NCI-H128 (cell line): ENCODE data around the gene KCND3.
"Not testable (repeated sequence)": the region's sequence is repeated elsewhere in the genome, so short reads cannot be mapped to it uniquely, and the experiment has no call there.

Experiments used
- DNase-seq: peaks from one replicate; lab custom pipeline; 2025; ENCODE audit not compliant: unreplicated experiment; lab: John Stamatoyannopoulos, UW

Gene KCND3

DNA sequence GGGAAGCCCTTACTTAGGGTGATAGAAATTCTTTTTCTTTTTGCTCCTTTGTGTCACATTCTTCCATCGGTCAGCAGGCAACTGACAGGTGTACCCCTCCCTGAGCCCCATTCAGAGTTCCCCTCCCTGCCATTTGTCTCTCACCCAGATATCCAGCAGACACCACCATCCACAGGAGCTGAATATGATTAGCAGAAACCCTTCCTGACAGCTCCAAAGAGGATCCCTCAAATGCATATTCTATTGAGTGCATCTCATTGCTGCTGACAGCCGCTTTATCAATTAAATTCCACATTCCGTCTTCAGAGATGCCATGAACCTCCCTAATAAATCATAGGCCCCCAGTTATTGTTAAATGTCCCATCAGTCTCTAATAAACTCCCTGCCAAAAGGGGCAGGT is 239.8 kb downstream of the KCND3 start:
- no peak for DNase-seq

DNA sequence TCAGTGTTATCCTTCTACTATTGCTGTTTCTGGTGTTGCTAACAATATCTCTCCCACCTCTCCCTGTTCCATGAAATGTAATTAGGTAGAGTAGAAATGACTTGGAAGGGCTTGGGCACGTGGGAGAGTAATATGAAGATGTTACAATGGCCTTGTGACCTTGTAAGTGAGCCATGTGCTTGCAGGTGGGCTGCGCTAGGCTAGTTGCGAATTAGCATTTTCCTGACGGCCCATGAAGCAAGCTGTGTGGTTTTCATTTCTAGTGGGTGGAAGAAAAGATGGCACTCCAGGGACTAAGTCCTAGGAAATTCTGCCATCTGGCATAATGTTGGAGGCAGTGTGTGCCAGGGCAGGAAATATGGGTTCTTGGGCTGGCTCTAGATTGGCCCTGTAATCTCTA is 241.5 kb downstream of the KCND3 start:
- no peak for DNase-seq

DNA sequence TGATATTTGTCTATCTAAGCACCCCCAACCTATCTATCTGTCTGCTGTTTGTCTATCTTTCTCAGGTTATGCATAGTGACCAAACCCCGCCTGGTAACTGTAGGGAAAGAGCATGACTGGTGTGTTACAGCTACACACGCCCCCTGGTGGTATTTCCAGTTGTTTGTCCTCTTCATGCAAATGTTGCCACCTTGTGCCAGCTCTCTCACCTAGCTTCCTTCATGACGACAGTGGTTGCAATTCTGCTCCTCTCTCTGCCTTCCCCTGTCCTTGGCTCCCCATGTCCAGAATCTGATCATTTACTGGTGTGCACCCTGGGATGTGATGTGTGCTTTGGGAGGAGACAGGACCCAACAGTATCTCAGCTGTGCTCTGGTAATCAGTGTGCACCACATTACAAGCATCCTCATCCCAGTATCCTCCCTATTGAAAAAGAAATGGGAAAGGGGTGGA is 242.2 kb downstream of the KCND3 start:
- no peak for DNase-seq

DNA sequence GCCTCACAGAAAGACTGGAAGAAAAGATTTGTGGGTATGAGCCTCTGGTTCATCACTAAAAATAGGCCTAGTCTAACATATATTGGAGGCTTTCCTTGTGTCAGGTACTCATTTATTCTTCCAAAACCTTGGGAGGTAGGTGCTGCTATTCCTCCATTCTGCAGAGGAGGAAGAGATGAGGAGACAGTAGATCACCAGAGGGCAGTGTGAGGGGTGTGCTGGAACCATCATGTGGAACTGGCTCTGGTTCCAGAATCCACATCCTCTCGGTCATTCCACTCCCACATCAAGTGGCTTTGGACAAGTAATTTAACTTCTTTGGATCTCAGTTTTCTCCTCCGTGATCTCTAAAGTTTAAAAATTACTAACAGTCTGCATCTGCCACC is 242.9 kb downstream of the KCND3 start:
- no peak for DNase-seq

DNA sequence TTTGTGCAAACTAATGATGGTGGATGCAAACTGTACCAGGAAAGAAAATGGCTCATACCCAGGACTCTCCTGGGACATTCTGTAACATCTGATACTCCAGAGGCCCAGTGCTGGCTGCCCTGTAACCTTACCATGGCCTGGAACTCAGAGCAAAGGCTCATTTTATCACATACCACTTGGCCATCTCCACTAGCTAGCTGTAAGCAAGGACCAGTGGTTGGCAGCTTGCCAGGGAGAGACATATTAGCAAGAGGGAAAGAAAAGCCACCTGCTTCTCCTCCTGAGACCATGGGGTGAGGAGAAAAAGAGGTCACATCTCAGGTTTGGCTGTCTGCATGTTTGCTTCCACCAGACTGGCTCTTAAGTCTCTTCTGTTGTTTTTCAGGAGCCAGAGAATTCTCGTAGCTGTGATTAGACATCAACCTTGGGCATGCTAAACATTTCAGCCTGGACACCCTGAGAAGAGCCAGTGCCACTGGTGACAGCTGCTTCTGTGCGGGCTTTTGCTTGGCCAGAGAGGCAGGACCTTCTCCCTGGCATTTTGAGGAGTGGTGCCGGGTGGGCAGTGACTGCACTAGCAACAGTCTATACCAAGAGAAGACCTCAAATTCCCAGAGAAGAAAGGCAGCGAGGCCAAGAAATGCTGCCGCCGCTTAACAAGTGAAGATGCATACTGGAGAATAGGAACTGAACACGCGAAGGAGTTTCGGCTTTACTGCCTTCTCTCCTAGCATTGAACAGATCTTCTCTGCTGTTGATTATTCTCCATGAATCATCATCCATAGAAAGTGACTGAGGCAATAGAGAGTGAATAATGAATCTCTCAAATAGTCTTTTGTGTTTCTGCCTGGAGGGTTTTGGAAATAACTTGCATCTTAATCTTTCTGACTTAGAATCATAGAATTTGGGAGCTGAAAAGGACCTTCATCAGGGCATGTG is 243.5 kb downstream of the KCND3 start:
- no peak for DNase-seq

DNA sequence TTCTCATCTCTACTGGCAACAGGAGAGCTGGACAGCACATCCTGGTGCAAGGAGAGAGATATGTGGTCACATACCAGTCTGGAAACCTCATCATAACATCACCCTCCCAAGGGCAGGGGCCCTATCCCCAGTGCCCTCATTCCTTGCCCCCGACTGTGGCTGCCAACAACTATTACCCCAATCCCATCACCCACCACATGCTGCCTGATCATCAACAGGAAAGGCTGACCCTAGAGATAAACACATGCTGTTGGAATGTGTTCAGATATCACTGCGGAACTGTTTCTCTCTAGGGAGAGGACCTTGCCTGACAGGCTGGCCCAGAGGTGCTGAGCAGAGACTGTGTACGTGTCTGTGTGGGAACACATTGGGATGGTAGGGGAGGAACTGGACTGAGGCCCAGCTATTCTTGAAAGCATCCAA is 245.8 kb downstream of the KCND3 start:
- no peak for DNase-seq

DNA sequence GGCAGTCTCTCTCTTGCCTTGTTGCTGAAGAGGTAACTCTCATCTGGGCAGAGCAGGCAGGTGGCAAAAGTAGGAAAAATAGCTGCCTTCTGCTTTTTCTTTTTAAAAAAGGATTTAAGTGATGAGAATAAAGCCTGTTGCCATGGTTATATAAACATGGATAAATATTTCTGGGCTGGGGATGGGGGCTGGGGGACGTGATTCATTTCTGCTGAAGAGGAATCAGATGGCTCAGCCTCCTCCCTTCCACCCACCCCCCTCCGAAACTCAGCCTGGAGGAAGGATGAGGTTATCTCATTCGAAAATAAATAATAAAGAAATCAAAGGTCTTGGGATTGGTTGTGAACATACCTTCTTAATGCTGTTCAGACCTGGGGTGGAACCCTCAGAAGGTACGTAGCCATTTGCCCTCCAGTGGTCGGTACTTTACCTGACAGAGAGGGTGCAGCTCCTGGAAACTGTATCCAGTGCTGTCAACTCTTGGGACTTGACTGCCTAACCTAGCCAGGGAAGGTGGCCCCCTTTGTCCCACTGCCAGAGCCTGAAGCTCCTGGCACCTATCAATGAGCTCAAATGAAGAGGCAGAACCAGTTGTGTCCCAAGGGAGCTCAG is 246.4 kb downstream of the KCND3 start:
- no peak for DNase-seq

DNA sequence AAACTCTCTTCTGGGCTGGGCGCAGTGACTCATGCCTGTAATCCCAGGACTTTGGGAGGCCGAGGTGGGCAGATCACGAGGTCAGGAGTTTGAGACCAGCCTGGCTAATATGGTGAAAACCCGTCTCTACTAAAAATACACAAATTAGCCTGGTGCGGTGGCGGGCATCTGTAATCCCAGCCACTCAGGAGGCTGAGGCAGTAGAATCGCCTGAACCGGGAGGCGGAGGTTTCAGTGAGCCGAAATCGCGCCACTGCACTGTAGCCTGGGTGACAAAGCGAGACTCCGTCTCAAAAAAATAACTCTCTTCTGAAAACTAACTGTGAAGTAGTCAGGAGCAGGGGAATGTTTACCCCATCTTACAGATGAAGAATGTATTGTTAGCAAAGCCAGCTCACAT is 247.2 kb downstream of the KCND3 start:
- not testable (repeated sequence) for DNase-seq

DNA sequence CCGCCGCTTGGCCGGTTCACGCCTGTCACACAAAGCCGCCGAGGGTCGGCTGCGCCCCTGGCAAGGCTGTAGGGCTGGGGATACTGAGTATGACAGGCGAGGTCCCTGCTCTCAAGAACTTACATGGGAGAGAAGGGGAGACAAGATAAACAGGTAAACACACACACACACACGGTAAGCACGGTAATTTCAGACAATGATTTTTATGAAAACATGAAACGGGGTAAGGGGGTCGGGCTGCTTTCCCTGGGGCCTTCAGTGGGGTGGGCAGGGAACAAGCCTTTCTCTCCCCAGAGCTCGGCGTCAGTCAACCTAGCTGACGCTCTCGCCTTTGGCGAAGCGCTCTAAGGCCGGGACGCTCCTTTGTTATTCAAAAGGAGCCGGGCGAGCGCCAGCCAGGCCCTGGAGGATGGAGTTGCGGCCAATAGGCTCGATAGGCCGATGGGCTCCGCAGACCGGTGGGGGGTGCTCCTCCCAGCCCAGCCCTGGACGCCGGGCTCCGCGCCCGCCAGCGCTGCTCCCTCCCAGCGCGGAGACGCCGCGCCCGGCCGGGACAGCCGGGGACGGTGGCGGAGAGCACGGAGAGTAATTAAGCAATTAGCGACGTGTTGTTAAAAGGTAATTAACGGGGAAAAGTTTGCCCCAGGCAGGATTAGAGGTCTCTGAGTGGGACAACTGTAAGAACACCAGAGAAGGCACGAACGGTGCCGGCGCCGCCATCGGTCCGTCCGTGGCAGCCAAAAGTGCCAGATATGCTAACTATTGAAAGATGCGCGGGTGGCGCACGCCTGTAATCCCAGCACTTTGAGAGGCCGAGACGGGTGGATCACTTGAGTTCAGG is 249.3 kb downstream of the KCND3 start:
- DNase-seq: no peak

DNA sequence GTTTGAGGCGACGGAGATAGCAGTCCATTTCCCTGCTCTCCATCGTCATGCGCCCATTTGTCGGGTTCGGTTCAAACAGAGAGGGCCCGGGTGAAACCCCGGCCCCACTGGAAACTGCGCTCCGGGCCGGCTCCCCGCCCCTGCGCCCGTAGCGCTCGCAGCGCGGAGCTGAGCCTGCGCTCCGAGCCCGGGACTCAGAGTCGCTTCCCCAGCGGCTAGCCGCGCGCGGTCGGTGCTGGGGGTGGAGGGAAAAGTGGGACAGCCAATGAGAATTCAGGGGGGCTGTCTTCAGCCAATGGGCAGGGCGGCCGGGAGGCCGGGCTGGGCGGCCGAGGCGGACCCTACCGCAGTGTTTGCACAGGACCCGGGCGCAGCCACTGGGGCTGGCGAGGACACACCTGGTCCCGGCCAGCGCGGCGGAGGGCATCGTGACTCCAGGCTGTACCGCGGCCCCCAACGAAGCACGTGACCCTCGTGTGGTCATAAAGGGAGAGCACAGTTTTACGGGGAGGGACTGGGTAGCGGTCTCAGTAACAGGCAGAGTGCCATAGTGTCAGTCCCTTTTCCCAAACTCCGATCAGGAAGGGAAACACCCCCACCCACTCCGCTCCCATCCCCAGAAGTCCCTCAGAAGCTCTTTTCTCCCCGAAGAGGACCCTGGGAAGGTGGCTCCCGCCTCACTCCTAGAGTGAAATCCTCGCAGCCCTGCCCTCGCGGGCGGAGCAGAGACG is 250.1 kb downstream of the KCND3 start, which contains the start of gene INKA2:
Gene INKA2 (minus strand): TSS at position 202 of the 731 bp plus-strand sequence. CDS start 153 bp downstream, at position 49.
- peak; percentile 85 for DNase-seq

DNA sequence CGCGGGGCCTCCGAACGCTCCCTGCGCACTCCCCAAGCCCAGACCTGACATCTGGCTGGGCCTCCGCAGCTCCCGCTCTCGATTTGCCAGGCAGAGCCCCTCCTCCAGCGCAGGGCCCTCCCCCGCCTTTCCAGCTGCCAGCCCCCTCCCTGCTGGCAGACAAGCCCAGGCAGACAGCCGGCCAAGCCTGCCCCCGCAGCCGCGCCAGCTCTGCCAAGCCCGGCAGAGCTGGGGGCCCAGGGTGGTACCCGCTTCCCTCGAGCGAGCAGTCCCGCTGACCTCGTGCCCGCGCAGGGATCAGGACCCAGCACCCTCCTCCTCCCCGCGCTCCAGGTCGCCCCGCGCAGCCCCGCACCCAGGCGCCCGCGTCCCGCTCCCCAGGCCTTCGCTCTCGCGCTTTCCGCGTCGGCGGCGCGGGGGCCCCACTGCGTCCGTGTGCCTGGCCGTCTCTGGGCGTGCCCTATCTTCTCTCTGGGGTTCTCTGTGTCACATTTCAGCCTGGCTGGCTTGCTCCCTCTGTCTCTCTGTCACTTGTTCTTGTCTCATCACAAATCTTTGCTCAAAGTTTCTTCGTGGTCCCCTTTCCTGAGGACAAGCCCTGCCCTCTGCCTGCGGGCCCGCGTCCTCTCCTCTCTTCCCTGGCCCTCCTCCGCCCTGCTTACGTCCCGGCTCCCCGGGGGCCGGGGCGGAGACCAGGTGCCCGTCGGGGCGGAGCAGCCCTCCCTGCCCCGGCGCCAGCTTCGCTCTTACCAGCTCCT is 250.9 kb downstream of the KCND3 start:
- DNase-seq: peak; percentile 59

DNA sequence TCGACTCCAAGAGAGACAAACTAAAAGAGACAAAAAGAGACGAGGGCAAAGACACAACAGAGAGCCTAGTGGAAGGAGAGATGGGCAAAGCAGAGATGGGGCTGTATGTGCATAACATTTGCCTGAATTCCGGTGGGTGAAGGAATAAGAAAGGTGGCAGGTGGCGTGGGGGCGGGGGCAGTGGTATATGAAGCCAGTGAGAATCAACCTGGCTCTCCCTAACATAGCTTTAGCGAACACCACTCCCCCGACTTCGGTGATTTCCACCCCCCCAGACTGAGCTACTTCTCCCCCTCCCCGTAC is 251.4 kb downstream of the KCND3 start:
- DNase-seq: no peak

DNA sequence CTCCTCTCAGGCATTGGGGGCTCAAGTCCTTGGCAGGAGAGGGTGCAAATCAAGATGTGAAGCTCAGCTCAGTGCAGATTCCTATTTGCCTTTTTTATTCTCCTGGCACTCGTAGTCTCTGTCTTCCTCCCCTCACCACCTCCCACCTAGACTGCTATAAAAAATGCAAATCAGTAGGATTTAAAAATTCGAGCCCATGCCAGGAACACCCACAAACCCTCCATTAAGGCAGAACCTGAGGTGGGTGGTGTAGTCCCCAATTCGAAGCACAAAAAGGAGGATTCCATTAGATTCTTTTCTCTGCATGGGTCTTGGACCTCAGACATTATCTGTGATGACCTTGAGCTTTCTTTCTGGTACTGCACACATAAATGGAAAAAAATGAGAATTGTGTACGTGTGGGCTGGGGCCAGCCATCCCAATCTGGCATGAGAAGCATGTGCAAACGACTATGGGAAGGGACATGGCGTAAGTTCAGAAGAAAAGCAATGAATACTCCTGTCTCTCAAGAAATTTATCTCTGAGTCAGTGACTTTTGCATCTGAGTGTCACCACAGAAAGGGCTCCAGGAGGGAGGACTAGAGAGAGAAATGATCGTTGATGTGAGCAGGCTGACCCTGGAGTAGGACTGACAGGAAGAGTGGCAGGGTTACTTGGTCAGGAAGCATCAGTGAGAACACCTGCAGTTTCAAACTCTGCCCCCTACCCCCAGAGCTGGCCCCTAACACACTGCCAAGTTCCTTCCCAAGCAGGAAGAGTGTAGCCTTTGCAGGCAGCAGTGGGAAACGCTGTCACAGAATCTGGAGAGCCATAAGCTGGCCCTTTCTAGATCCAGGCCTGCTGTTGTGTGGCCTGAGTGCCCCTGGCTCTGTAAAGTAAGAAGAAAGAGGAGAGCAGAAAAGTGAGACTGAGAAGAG is 252.0 kb downstream of the KCND3 start:
- DNase-seq: no peak

DNA sequence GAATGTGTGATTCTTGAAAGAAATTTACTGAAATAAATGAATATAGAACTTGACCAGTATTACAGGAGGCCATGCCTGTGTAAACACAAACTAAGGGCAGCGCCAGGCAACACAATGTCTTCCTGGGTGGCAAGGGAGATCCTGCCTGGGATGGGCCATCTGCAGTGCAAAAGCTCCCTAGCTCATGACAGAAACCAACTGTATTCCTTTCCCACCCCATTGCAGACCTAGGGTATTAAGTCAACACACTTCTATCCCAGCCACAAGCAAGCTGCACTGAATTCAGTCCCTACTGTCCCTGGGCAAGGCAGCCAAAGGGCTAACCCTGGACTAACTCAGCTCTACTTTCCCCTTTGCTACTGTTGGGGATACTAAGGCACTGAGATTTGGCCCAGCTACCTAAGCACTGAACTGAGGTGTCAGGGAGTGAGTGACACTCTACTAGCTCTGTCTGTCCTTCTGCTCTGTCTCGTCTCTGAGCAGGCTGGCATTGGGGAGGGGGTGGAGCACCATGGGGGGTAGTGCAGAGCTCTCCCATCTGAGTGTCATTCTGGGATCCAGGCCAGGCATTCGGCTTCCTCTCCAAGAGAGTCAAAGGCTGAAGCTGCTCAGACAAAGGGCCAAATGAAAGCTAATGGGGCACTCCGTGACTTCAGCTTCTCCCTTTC is 252.8 kb downstream of the KCND3 start:
- DNase-seq: peak; percentile 7

DNA sequence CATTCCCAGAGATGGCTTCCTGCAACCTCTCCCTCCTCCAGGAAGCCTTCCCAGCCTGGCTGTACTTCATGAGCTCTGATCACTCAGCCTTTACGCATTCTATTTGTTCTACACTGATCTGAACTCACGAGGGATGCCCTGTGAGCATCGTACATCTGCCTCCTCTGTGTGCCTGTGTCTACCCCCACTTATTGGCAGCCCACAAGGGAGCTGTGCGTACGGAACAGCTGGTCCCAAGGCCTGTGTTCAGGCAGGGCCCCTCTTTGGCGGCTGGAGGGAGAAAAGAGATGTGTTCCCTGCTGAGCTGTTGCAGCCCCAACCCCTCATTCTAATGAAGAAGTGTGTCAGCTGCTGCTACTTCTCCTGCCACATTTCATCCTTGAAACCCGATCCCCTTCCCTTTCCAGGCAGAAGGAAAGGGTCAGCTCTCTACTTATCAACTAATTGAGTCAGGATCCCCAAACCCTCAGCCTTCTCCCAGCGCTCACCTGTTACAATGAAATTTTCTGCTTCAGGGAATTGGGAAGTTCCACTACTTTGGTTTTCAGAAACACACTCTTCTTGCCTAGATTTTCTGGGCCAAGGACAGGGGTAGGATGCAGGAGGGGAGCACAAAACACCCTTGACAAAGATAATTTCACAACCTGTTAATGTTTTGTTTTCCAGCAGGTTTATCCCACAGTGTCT is 253.5 kb downstream of the KCND3 start:
- DNase-seq: peak; percentile 54

DNA sequence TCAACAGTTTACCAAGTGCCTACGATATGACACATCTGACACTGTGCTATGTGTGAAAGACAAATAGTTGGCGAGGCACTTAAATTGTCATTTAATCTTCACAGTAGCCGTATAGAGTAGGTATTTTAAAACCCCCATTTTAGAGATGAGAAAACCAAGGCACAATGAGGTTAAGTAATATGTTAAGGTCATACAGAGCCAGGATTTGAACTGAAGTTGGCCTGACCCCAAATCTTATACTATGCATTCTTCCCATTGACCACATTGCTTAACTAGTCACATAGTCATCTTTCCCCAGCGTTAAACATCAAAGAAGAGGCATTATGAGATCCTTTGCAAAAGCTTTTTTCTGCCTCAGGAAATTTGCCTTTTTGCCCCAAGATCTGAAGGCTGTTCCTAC is 254.1 kb downstream of the KCND3 start:
- no peak for DNase-seq

DNA sequence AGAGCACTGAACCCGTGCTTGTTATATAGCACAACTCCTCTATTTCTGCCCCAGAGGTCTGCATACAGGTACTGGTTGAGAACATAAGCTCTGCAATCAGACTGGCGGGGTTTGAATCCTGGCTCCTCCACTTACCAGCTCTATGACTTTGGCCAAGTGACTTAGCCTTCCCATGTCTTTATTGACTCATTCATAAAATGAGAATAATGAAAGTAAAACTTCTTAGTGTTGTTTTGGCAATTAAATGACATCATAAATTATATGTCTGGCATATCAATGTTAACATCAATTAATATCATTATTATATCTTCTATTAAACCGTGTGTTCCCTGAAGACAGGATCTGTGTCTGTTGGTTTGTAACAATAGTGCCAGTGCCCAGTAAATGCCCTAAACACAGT is 254.6 kb downstream of the KCND3 start:
- no peak for DNase-seq

DNA sequence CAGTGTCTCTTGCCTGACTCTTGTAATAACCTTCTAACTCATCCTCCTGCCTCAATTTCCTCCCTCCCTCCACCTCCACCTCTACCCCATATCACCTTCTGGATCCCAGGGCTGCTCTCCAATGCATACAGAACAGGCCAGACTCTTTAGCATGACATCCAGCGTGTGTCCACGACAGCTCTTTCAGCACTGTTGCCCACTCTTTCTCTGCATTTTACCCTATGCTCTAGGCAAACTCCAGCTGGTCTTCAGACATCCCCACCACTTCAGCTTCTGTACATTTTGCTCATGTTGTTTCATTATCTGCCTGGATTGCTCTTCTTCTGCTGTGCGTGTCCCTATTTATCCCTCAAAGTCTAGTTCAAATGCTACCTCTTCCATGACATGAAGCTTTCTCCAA is 255.0 kb downstream of the KCND3 start:
- no peak for DNase-seq
